ENCODE results near the gene ELK4. TPM values are rescaled to one million over a fixed set of nuclear protein-coding genes. Genes with fewer than 3 reads are reported as not detected.

ELK4 gene
- total RNA-seq, 1 donor: 30.2 TPM

DNA sequence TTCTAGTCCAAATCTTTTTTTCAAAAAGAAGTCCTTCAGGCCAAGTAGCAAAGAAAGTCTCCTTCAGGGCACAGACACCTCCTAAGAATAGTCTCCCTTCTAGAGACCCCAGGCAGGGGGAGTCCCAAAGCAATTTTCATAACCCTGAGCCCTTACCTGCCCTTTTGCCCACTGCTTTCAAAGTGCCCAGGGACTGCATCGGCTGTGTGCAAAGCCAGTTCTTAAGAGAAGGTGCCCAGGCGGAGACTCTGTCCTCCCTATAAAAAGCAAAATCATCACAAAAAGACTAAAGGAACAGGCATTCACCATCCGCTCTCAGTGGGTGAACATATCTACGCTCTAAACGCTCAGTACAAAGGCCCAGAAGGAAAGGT is 32.2 kb downstream of the ELK4 start:
- DNase-seq (ENCODE audit: low read depth): no peak
- TF ChIP-seq, protein P1, sequence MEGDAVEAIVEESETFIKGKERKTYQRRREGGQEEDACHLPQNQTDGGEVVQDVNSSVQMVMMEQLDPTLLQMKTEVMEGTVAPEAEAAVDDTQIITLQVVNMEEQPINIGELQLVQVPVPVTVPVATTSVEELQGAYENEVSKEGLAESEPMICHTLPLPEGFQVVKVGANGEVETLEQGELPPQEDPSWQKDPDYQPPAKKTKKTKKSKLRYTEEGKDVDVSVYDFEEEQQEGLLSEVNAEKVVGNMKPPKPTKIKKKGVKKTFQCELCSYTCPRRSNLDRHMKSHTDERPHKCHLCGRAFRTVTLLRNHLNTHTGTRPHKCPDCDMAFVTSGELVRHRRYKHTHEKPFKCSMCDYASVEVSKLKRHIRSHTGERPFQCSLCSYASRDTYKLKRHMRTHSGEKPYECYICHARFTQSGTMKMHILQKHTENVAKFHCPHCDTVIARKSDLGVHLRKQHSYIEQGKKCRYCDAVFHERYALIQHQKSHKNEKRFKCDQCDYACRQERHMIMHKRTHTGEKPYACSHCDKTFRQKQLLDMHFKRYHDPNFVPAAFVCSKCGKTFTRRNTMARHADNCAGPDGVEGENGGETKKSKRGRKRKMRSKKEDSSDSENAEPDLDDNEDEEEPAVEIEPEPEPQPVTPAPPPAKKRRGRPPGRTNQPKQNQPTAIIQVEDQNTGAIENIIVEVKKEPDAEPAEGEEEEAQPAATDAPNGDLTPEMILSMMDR (IDR thresholded peaks at IDR 0.05; ENCODE audit: insufficient read depth, low read depth, low read length): no peak
- no peak overlapping the region for H3K4me3 ChIP-seq (ENCODE audit: low read depth, low read length)

DNA sequence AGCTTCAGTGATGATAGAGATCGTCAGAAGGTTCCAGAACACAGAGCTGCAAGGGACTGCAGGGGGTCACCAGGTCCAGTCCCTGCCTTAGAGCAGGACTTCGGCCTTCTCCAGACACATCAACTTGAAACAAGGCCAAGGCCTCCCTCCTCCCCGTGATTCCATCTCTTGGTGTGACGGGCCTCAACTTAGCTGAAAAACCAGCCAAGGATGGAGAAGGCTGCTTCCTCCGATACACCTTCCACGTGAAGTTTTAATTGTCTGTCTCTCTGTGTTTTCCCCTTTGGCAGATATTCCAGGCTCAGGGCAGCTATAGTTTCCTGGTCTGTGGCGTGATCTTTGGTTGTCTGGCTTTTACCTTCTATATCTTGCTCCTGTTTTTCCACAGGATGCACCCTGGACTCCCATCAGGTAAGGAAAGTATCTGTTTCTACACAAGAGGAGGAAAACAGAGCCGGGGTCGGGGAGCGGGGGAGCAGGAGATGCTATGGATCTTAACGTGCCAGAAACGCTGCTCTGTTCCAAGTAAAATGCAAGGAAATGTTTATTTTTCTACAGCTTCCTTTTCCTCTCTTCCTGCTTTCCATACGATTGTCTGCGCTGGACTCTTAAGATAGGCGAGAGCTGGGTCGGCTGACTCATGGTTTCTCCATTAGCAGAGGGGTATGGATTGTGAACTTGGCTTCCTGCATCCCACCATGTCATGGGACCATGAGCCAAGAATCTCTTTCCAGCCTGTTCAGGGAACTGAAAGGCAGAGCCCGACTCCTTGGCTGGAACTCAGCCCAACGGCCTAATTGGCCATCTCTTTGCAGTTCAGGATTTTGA is 32.8 kb downstream of the ELK4 start:
- no peak overlapping the region for H3K4me3 ChIP-seq (ENCODE audit: low read depth, low read length)
- TF ChIP-seq, protein P1 (IDR thresholded peaks at IDR 0.05; ENCODE audit: insufficient read depth, low read depth, low read length): no peak
- DNase-seq (ENCODE audit: low read depth): peak; percentile 84

DNA sequence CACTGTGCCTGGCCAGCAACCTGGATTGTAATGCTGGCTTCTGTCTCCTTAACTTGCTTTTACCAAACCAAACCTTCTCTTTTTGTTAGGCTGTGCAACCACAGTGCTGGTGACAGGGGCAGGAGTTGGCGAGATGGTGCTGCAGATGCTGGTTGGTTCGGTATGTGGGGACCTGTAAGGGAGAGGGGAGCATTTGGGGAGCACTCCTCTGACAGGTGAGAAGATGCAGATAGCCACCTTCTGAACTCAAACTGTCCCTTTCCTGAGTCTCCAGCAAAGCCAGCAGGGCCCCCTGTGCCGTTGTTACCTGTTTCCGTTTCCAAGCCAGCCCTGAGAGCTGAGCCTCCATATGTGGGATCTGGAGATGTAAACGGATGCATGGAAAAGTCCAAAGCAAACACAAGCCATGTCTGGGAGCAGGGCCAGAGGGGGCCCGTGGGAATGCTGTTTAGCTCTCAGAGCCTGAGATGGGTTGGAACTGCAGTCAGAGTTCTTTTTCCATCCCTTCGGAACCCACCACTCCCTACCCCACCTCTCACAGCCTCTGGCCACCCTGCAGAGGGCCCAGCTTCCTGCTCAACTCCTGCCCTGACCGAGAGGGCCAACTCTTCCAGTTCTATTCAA is 34.0 kb downstream of the ELK4 start:
- TF ChIP-seq, protein P1 (IDR thresholded peaks at IDR 0.05; ENCODE audit: insufficient read depth, low read depth, low read length): no peak
- no peak for DNase-seq (ENCODE audit: low read depth)
- H3K4me3 ChIP-seq (ENCODE audit: low read depth, low read length): no peak overlapping the region

DNA sequence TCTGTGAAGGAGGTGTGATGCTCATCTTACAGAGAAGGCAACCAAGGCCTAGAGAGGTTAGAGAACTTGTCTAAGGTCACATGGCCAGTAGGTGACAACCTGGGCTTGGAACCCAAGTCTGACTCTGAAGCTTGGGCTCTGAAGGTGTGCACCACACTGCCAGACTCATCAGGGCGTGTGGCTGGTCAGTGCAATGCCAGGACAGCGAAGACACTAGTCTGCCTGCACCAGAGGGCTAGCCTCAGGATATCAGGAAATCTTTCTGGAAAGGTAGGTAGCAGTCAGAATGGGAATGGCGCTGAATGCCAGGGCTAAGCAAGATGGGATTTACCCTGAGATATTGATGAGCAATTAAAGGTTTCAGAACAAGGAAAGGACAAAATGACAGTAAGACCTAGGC is 34.9 kb downstream of the ELK4 start:
- TF ChIP-seq, protein P1 (IDR thresholded peaks at IDR 0.05; ENCODE audit: insufficient read depth, low read depth, low read length): no peak
- no peak for DNase-seq (ENCODE audit: low read depth)
- H3K4me3 ChIP-seq (ENCODE audit: low read depth, low read length): no peak overlapping the region

DNA sequence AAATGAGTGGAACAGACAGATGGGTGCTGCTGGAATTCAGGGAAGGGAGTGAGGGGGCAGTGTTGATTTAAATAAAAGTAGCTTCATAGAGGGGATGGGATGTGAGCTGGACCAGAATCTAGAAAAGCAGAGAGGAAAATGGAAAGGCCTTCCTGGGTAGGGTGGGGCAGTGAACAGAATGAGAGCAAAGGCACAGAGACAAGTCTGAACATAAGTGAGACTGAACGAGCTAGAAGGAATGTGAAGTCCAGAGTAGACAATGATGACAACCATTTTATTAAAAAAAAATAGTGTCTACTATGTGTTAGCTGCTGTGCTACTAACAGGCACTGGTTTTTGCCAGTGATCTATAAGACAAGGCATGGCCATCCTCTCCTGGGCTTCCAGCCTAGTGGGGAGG is 36.0 kb downstream of the ELK4 start:
- DNase-seq (ENCODE audit: low read depth): no peak
- no peak overlapping the region for H3K4me3 ChIP-seq (ENCODE audit: low read depth, low read length)
- TF ChIP-seq, protein P1 (IDR thresholded peaks at IDR 0.05; ENCODE audit: insufficient read depth, low read depth, low read length): no peak

DNA sequence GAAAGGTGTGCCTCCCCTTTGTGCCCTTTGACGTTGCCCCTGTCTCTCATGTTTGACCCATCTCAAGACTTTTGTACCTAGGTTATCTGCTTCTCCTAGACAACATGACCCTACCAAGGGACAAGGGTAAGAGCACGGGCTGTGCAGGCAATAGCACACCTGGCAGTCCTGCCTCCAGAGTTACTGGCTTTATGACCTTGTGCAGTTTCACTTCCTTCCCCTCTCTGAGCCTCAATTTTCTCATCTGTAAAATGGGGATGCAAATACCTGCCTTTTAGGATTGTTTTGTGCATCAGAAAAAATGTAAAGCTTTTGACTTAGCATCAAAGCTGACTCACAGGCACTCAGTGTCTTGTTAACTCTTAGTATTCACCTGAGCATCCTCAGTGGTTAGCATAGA is 36.4 kb downstream of the ELK4 start:
- H3K4me3 ChIP-seq (ENCODE audit: low read depth, low read length): no peak overlapping the region
- no peak for DNase-seq (ENCODE audit: low read depth)
- TF ChIP-seq, protein P1 (IDR thresholded peaks at IDR 0.05; ENCODE audit: insufficient read depth, low read depth, low read length): no peak
